ENCODE measurements around the gene UCK2. TPM values are rescaled to one million over a fixed set of nuclear protein-coding genes. Genes with fewer than 3 reads are reported as not detected.
A peak's percentile ranks its signal among the peaks of the same experiment; 100 is the strongest.

UCK2 gene
- total RNA-seq, 2 donors from 2014 or later, result 8.8 to 19.3 TPM

DNA sequence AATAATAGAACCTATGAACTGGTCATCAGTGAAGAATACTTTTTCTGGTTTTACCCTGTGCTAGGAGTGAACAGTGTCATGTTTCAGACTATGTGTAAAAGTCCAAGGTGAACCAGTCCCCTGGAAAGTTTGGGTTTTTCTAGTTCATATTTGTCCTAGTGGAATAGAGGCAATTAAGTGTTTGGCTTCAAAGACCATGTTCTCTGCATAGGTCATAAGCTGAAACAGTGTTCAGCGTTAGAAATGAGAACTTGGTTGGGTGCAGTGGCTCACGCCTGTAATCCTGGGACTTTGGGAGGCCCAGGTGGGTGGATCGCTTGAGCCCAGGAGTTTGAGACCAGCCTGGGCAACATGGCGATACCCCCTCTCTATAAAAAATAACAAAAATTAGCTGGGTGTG, 77.5 kb downstream of the UCK2 start:
- peaks cover 0 to 13% of the 10 kb centered on the region in 2 donors for H3K4me1 ChIP-seq
- TF ChIP-seq, protein P1, sequence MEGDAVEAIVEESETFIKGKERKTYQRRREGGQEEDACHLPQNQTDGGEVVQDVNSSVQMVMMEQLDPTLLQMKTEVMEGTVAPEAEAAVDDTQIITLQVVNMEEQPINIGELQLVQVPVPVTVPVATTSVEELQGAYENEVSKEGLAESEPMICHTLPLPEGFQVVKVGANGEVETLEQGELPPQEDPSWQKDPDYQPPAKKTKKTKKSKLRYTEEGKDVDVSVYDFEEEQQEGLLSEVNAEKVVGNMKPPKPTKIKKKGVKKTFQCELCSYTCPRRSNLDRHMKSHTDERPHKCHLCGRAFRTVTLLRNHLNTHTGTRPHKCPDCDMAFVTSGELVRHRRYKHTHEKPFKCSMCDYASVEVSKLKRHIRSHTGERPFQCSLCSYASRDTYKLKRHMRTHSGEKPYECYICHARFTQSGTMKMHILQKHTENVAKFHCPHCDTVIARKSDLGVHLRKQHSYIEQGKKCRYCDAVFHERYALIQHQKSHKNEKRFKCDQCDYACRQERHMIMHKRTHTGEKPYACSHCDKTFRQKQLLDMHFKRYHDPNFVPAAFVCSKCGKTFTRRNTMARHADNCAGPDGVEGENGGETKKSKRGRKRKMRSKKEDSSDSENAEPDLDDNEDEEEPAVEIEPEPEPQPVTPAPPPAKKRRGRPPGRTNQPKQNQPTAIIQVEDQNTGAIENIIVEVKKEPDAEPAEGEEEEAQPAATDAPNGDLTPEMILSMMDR (IDR thresholded peaks at IDR 0.05), result no peak
- peaks cover 18% of the 10 kb centered on the region for H3K36me3 ChIP-seq
- no peaks in the 10 kb centered on the region for H3K27me3 ChIP-seq
- no peak overlapping the region for H3K4me3 ChIP-seq
- no peaks in the 10 kb centered on the region for H3K9me3 ChIP-seq
- H3K27ac ChIP-seq, result no peak overlapping the region
- DNase-seq (ENCODE audit: low spot score), result no peak

DNA sequence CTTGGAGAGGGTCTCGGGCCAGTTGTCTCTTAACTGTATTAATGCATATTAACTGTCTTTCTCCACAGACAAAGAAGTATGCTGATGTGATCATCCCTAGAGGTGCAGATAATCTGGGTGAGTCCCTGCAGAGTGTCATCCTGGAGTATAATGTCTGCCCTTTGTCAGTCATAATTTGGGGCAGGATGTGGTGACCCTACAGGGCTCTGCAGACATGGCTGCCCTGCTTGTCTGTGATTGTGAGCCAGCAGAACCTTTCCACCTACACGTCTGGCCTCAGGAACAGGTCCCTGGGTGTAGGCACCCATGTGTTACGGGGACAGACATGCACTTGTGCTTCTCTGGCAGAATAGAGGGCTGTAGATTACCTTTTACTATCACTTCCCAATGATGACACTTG, 78.4 kb downstream of the UCK2 start:
- no peak for DNase-seq (ENCODE audit: low spot score)
- H3K27ac ChIP-seq, result no peak overlapping the region
- peaks cover 0 to 4% of the 10 kb centered on the region in 2 donors for H3K4me1 ChIP-seq
- H3K27me3 ChIP-seq, result no peaks in the 10 kb centered on the region
- no peaks in the 10 kb centered on the region for H3K9me3 ChIP-seq
- H3K36me3 ChIP-seq, result peaks cover 18% of the 10 kb centered on the region
- TF ChIP-seq, protein P1 (IDR thresholded peaks at IDR 0.05), result no peak
- no peak overlapping the region for H3K4me3 ChIP-seq

GRCh38 chr1:165907256-165907857, 79.9 kb downstream of the UCK2 start:
- Histone ChIP-seq H3K27ac (no peak overlapping the region), H3K4me3 (no peak overlapping the region), H3K27me3 (no peaks in the 10 kb centered on the region), H3K4me1 (no peaks in the 10 kb centered on the region), H3K36me3 (peaks cover 18% of the 10 kb centered on the region), H3K9me3 (no peaks in the 10 kb centered on the region)
- TF ChIP-seq, protein P1 (IDR thresholded peaks at IDR 0.05), result no peak
- no peak for DNase-seq (ENCODE audit: low spot score)

GRCh38 chr1:165910764-165911421, 83.5 kb downstream of the UCK2 start:
- DNase-seq (ENCODE audit: low spot score), result peak; percentile 64
- TF ChIP-seq, protein P1 (IDR thresholded peaks at IDR 0.05), result no peak
- no peaks in the 10 kb centered on the region for H3K27me3 ChIP-seq

GRCh38 chr1:165911609-165912281, 84.3 kb downstream of the UCK2 start:
- Histone ChIP-seq H3K9me3 (no peaks in the 10 kb centered on the region), H3K4me3 (no peak overlapping the region), H3K27me3 (no peaks in the 10 kb centered on the region), H3K36me3 (peaks cover 11% of the 10 kb centered on the region), H3K4me1 (no peaks in the 10 kb centered on the region), H3K27ac (no peak overlapping the region)
- no peak for DNase-seq (ENCODE audit: low spot score)
- TF ChIP-seq, protein P1 (IDR thresholded peaks at IDR 0.05), result no peak

More at GRCh38 chr1:165910764-165911421, 83.5 kb downstream of the UCK2 start:
- Histone ChIP-seq H3K4me3 (no peak overlapping the region), H3K27ac (no peak overlapping the region), H3K9me3 (no peaks in the 10 kb centered on the region), H3K36me3 (peaks cover 11% of the 10 kb centered on the region), H3K4me1 (no peaks in the 10 kb centered on the region)

All from right atrium auricular region (tissue), 2 donors.